ENCODE data around the gene STRN.

DNA sequence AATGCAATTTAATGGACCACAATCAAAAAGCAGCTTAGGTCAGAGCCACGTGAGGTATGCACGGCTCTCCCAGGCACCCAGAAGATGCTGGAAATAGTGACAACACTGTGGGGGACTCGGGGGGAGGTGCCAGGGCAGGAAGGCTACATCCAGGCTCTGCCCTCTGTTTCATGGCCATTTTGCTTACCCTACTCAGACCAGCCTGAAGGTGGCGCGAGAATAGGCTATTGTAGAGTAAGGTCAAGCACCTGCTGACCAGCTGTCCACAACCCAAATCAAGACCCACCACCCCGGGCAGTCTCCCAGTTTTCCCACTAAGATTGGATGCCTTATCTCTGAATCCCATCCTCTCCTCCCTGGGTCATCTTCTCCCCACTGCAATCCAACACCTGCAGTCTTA, 154.1 kb downstream of the STRN start:
- TF ChIP-seq, protein P1, sequence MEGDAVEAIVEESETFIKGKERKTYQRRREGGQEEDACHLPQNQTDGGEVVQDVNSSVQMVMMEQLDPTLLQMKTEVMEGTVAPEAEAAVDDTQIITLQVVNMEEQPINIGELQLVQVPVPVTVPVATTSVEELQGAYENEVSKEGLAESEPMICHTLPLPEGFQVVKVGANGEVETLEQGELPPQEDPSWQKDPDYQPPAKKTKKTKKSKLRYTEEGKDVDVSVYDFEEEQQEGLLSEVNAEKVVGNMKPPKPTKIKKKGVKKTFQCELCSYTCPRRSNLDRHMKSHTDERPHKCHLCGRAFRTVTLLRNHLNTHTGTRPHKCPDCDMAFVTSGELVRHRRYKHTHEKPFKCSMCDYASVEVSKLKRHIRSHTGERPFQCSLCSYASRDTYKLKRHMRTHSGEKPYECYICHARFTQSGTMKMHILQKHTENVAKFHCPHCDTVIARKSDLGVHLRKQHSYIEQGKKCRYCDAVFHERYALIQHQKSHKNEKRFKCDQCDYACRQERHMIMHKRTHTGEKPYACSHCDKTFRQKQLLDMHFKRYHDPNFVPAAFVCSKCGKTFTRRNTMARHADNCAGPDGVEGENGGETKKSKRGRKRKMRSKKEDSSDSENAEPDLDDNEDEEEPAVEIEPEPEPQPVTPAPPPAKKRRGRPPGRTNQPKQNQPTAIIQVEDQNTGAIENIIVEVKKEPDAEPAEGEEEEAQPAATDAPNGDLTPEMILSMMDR (IDR thresholded peaks at IDR 0.05), result no peak
- no peak for TF ChIP-seq EP300 (IDR thresholded peaks at IDR 0.05)
- no peak for TF ChIP-seq POLR2A (IDR thresholded peaks at IDR 0.05)
